K562 (cell line): ENCODE data around the gene SYVN1. TPM values are rescaled to one million over a fixed set of nuclear protein-coding genes. Genes with fewer than 3 reads are reported as not detected.

ENCODE experiments used
- ARHGAP35 ChIP-seq: fragments of 450-650 bp; IDR thresholded peaks from 2 replicates; pipeline ENCODE4 v1.6.1; 2018; ENCODE audit not compliant: partially characterized antibody
- BHLHE40 ChIP-seq: IDR thresholded peaks from 2 replicates; pipeline ENCODE4 v1.6.1; 2011; ENCODE audit warnings: low read length, improper control_type of control experiment
- CBFA2T2 ChIP-seq: fragments of 450-650 bp; conservative IDR thresholded peaks from 2 replicates; pipeline ENCODE4 v1.6.1; 2017; ENCODE audit warnings: mild to moderate bottlenecking
- CBX2 ChIP-seq: fragments of 200-600 bp; sonication (generic); IDR thresholded peaks from one replicate; pipeline ENCODE4 v1.6.1; 2012; ENCODE audit warnings: mild to moderate bottlenecking, low read length, inconsistent platforms; ENCODE audit not compliant: insufficient read depth, poor library complexity, severe bottlenecking
- CTCF ChIP-seq, 3 experiments: IDR thresholded peaks in 2 of 3; conservative IDR thresholded peaks in 1 of 3; 2 replicates each; pipeline ENCODE4 v1.5.1; 2011 to 2012; ENCODE audit warnings: low read length in 3 of 3, mild to moderate bottlenecking in 3 of 3, control low read depth in 2 of 3, improper control_type of control experiment in 1 of 3, inconsistent platforms in 1 of 3, low read depth in 1 of 3, mixed read lengths in 1 of 3, moderate library complexity in 1 of 3; ENCODE audit not compliant: insufficient read depth in 2 of 3
- ETV1 ChIP-seq: fragments of 450-650 bp; conservative IDR thresholded peaks from 2 replicates; pipeline ENCODE4 v1.6.1; 2016; ENCODE audit warnings: missing genetic modification characterization, control low read depth, low read depth, missing compliant biosample characterization
- FOXO4 ChIP-seq: fragments of 450-650 bp; formaldehyde crosslinking; IDR thresholded peaks from 2 replicates; pipeline ENCODE4 v1.4.0; 2020; ENCODE audit warnings: mild to moderate bottlenecking, moderate library complexity
- HMBOX1 ChIP-seq: sonication (generic); IDR thresholded peaks from 2 replicates; pipeline ENCODE4 v1.6.1; 2016
- MNT ChIP-seq, 2 experiments: fragments of 450-650 bp; conservative IDR thresholded peaks; 2 replicates each; pipeline ENCODE4 v1.6.1; 2017; ENCODE audit warnings: mild to moderate bottlenecking in 2 of 2, moderate library complexity in 2 of 2
- NR4A1 ChIP-seq, 2 experiments: fragments of 250-450 bp in 1 of 2; fragments of 450-650 bp in 1 of 2; sonication (Bioruptor Pico) in 1 of 2; IDR thresholded peaks; 2 replicates each; pipeline versions ENCODE4 v1.4.0 to v1.6.1; 2016 to 2020; ENCODE audit warnings: mild to moderate bottlenecking in 2 of 2, missing compliant biosample characterization in 1 of 2, missing genetic modification characterization in 1 of 2, moderate library complexity in 1 of 2
- PHB2 ChIP-seq: fragments of 450-650 bp; IDR thresholded peaks from 2 replicates; pipeline ENCODE4 v1.6.1; 2017; ENCODE audit warnings: low read depth
- SMAD2 ChIP-seq: fragments of 150-350 bp; IDR thresholded peaks from 2 replicates; pipeline ENCODE4 v1.6.1; 2014; ENCODE audit warnings: low read depth, mild to moderate bottlenecking, low read length
- SRSF1 ChIP-seq: fragments of 200-400 bp; formaldehyde crosslinking; IDR thresholded peaks from 2 replicates; pipeline ENCODE4 v1.6.1; 2017; ENCODE audit warnings: mild to moderate bottlenecking, low read depth, low read length, moderate library complexity
- THAP12 ChIP-seq: fragments of 250-450 bp; sonication (Bioruptor Pico); IDR thresholded peaks from 2 replicates; pipeline ENCODE4 v1.9.0; 2021; ENCODE audit warnings: mild to moderate bottlenecking, inconsistent platforms
- THRB ChIP-seq: fragments of 450-650 bp; formaldehyde crosslinking; conservative IDR thresholded peaks from 2 replicates; pipeline ENCODE4 v1.4.0; 2022; ENCODE audit warnings: mild to moderate bottlenecking, missing genetic modification characterization
- ZNF146 ChIP-seq: IDR thresholded peaks from one replicate; pipeline ENCODE4 v1.6.1; 2018; ENCODE audit warnings: missing compliant biosample characterization; ENCODE audit not compliant: unreplicated experiment
- polyA plus RNA-seq, 8 experiments: library from polyadenylated mRNA; depleted of rRNA in 4 of 8; stranded (reverse) in 5 of 8; unstranded in 3 of 8; fragments of >200 nt; fragmentation: Nextera tagmentation in 2 of 8; fragmentation: Illumina TruSeq in 1 of 8; extraction: Ambion mirVana in 2 of 8; extraction: Trizol in 1 of 8; gene quantifications; 2 replicates each; pipeline versions ENCODE4 v1.2.1 to v1.2.3, GENCODE V29; 2011 to 2014; ENCODE audit warnings: inconsistent platforms in 1 of 8, missing spikeins in 1 of 8
- total RNA-seq, 7 experiments: library from RNA; depleted of rRNA in 6 of 7; stranded (reverse); fragments of >200 nt in 6 of 7; fragmentation: Illumina TruSeq in 2 of 7; extraction: Trizol in 2 of 7; gene quantifications; 2 replicates each; pipeline versions ENCODE4 v1.2.1 to v1.2.3, GENCODE V29; 2011 to 2021; ENCODE audit warnings: low replicate concordance in 1 of 7

Gene SYVN1
- total and polyA plus RNA-seq, 9 of the 15 experiments (the other 6 are each of a cell fraction or from before 2014, with no cell fraction given) = 0.41 to 47.4 (median 9.9) TPM

- TF ChIP-seq THAP12 (0 out of 2 replicates have a peak, but pooled peaks have one; percentile 7), CBX2 (no peak), ETV1 (no peak; the same call in 1 of the 2 replicates), SRSF1 (no peak), SMAD2 (no peak), CTCF (IDR thresholded peaks at IDR 0.05 in 2 of 3, conservative IDR thresholded peaks at IDR 0.05 in 1 of 3; ENCODE audit: insufficient read depth in 2 of 3, low read depth in 1 of 3, low read length in 3 of 3) (peak in 2 of 3 experiments; percentile 15 to 26; a peak in 1 of 6 replicates), HMBOX1 (0 out of 2 replicates have a peak, but pooled peaks have one; percentile 14), PHB2 (no peak), THRB (CRISPR knock-in tag) (no peak), FOXO4 (no peak), NR4A1 (CRISPR knock-in tag; IDR thresholded peaks at IDR 0.05) (no peak), NR4A1 (tag; IDR thresholded peaks at IDR 0.05) (no peak), BHLHE40 (0 out of 2 replicates have a peak, but pooled peaks have one; percentile 13), ZNF146 (no peak), ARHGAP35 (no peak), MNT (conservative IDR thresholded peaks at IDR 0.05) (0 out of 4 replicates have a peak, but pooled peaks of 1 of the 2 experiments have one; percentile 22), CBFA2T2 (no peak)
Measured at GRCh38 chr11:65150509-65151299, 16.4 kb upstream of the SYVN1 start (continued).
